NCI-H69 (cell line): ENCODE data around the gene NYAP2.
A peak's percentile ranks its signal among the peaks of the same experiment; 100 is the strongest.

Experiments used
- DNase-seq: peaks from one replicate; lab custom pipeline; 2025; lab: John Stamatoyannopoulos, UW

NYAP2 gene

DNA sequence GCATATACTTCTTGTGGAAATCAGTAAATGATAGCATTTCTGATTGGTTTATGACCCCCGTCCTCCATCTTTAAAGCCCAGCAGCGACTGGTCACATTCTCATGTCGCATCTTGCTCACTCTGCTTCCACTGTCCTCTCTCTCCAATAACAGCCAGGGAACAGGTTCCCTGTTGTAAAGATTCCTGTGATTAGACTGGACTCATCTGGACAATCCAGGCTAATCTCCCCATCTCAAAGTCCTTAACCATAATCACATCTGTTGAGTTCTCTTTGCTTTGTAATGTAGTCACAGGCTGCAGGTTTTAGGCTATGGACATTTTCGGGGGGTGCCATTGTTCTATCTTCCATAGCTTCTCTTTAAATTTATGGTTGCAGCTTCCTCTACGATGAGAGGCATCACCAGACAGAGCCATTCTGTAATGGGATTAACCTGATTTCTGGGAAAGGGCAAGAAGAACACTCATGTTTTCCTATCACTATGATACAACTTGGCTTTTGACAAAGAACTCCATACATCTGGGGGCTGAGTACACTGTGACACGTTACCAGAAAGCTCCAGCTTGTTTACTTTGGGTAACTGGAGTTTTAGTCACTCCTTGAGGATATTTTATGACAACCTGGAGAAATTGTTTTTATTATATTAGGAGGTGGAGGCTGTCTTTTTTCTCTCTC, 159.0 kb downstream of the NYAP2 start:
- DNase-seq: peak; percentile 44

DNA sequence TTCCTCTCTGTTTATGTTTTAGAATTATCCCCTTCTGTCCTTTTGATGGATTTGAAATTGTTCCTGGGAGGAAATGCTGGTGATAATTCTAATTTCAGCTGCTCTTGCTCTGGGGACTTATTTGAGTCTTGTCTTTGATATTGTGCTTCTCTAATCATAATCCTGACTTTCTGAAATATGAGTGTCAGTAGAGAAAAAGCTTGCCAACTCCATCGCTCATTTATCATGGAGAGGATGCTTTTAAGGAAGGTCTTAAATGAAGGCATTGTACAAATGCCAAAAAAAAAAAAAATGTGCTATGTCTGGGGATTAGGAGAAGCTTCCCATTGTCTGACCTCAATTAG, 159.5 kb downstream of the NYAP2 start:
- peak; percentile 25 for DNase-seq

DNA sequence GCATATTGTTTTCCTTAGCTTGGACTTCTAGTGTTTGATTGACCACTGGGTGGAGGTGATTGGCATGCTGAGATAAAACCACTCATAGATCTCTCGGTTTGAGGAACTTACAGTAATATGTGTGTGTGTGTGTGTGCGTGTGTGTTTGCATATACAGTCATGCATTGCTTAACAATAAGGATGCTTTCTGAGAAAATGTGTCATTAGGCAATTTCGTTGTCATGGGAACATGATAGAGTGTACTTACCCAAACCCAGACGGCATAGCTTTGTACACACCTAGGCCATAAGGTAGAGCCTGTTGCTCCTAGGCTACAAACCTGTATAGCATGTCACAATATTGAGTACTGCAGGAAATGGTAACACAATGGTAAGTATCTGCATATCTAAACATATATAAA, 167.3 kb downstream of the NYAP2 start:
- DNase-seq: peak; percentile 89

DNA sequence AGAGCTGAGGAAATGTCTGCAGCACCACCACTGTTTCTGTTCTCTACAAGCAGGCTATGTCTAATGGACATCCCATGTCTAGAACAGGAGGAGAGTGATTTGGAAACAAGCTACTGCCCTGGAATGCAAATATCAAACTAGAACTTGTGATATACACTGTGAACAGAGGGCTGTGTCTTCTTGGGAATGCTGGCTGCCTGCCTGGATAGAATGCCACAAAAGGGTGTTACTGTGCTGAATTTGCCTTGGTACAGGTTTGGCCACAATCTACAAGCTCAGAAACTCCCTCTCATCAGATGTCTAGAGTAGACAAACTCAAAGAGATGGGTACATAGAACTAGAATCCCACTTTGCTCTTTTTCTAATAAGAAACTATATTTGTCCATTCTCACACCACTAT, 170.5 kb downstream of the NYAP2 start:
- DNase-seq: no peak

DNA sequence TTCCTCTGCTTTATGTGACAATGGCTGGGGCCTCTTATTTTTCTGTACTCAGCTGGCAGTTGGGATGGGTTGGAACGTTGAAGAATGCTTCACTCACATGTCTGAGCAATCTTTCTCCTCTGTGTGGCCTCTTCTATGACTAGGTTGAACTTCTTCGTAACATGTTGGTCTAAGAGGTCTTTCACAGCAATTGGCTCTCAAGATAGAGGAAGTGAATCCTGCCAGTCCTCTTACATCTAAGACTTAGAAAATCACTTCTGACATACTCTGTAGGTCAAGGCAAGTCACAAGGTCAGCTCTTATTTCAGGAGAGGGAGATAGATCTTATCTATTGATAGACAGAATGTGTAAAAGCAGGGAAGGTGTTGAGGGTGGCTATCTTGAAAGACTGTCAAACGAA, 174.1 kb downstream of the NYAP2 start:
- DNase-seq: no peak

DNA sequence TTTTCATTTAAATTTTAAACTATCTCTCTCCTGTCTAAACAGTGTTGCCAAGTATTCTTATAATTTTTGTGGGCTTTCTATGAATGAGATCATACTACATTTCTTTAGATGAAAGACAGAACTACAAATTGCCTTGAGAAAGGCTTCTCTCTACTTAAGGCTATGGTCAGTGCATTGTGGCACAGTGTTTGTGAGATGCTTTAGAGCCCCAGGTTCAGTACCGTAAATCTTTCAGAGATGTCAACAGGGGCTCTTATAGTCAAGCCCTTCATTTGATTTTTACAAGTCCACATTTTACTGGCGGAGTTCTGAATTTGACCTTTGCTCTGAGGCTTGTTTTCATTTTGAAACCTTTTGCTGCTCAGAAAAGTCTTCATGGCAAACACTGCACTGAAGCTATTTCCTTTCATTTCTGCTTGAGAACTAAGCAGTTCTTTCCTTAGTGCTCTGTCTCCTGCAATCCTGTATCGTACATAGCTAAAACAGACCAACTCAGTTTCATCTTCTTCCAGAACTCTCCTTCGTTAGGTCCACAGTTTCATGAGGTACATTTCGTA, 175.2 kb downstream of the NYAP2 start:
- no peak for DNase-seq

DNA sequence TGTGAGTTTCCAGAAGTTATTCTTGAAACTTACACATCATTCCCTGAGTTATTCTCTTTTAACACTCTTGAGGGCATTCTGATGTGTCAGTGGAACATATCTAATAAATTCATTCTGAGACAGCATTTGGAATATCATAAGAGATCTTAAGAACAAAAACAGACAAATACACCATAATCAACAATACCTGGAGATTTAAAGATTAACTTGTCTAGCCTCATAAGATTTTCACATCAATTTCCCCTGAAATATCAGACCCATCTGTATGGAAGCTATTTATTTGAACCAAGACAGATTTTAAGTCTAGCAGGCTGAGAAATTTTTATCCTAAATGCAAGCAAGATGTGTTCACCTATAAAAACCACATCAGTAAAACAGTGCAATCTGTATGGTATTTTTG, 181.6 kb downstream of the NYAP2 start:
- DNase-seq: no peak

DNA sequence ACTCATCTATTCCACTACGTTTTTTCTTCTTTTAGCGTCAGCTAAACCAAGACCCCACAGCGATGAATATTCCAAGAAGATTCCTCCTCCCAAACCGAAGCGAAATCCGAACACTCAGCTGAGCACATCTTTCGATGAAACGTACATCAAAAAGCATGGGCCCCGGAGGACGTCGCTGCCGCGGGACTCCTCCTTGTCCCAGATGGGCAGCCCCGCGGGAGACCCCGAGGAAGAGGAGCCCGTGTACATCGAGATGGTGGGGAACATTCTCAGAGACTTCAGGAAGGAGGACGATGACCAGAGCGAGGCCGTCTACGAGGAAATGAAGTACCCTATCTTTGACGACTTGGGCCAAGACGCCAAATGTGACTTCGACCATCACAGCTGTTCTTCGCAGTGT, 182.4 kb downstream of the NYAP2 start:
- DNase-seq: no peak

DNA sequence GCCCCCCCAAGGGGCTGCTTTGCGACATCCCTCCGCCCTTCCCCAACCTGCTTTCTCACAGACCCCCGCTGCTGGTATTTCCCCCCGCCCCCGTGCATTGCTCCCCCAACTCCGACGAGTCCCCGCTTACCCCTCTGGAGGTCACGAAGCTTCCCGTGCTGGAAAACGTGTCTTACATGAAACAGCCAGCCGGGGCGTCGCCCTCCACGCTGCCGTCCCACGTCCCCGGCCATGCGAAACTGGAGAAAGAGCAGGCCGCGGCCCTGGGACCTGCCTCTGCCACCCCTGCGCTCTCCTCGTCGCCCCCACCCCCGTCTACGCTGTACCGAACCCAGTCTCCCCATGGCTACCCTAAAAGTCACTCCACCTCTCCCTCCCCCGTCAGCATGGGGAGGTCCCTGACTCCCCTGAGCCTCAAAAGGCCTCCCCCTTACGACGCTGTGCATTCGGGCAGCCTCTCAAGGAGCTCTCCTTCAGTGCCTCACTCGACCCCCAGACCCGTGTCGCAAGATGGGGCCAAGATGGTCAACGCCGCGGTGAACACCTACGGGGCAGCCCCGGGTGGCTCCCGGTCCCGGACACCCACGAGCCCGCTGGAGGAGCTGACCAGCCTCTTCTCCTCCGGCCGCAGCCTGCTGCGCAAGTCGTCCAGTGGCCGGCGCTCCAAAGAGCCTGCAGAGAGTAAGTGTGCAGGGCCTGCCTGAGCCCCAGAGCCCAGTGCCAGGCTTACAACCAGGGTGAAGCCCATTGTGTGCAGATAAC, 183.0 kb downstream of the NYAP2 start:
- DNase-seq: no peak

DNA sequence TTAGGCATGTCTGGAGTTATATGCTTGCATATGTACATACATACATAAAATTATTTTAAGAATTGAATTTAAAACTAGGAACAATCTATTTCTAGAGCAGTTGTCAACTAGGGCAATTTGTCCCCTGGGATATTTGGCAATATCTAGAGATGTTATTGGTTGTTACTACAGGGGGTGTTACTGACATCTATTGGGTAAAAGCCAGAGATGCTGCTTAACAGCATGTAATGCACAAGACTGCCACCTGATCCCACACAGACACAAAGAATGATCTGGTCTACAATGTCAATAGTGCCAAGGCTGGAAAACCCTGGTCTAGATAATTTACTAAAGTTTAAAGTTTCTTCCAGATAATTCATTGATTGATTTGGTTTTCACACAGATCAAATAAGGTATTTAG, 185.3 kb downstream of the NYAP2 start:
- peak; percentile 87 for DNase-seq

DNA sequence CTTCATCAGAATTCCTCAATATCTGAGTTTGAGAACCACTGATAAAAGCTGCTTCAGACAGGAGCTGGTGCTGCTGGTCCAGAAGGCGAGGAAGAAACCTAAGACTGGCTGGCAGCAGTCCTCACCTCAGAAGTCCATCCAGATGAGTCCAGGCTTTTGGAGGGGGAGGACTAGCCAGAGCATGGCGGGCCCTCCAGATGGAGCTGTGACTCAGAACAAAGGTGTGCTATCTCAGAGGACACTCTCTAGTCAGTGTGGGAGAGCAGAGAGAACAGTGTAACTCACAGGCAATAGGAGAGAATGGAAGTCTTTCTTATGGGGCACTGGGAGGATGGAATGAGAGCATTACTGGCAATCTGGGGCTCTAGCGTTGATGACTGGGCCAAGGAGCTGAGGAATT, 191.4 kb downstream of the NYAP2 start:
- no peak for DNase-seq

DNA sequence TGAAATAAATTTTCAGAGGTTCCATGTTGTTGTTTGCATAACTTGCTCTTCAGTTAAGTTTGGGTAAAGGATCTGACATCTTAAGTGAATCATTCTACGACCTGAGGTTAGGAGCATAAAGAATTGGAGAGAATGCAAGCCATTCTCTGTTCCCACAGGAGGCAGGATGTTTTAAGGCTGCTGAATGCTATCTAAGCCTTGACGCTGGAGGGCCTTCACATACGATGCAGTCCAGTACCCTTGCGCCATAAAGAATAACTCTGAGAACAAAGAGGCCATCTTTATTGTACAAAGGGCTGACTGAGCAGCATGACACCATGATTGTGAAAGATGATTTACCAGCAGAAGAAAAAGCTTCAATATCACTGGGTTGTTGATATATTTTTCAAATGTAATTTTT, 198.4 kb downstream of the NYAP2 start:
- DNase-seq: no peak

DNA sequence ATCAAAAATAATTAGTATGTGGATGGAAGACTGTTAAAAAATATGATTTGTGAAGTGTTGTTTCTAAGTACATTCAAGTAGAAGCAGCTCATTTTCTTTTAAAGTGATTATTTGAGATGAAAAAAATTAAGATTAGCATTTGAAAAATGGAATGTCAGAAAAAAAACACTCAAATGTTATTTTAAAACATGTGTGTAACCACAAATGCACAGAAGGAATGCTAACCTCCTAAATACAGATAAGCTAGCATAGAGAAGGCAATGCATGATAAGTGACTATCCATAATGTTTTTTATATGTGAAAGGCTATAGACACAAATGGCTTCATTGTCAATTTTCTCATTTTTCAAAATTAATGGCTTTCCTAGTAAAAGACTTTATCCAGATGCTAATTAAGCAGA, 198.9 kb downstream of the NYAP2 start:
- no peak for DNase-seq

DNA sequence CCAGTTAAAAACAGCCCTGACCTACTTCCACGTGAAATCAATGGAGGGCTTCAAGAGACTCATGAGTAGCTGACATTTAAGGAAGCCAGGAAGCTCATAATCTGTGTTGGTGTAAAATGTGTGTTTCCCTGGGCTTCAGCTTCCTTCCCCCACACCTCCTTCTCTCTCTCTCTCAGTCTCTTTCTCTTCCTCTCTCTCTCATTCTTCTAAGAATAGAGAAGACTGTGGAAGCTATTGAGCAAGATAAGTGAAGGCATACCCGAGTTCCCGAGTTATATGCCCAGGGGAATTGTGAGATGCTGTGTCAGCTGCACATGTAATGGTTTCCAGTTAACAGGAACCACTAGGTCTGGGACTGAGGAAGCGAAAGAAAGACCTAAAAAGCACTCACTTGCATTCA, 199.4 kb downstream of the NYAP2 start:
- DNase-seq: no peak

DNA sequence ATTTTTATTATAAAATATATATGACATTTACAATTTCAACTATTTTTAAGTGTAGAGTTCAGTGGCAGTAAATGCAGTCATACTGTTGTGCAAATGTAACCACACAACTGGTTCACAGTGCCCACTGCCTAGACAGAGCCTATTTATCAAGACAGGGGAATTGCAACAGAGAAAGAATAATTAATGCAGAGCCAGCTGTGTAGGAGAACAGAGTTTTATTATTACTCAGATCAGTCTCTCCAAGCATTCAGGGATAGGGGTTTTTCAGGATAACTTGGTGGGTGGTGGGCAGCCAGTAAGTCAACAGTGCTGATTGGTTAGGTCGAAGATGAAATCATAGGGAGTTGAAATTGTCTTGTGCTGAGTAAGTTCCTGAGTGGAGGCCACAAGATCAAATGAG, 200.3 kb downstream of the NYAP2 start:
- no peak for DNase-seq

DNA sequence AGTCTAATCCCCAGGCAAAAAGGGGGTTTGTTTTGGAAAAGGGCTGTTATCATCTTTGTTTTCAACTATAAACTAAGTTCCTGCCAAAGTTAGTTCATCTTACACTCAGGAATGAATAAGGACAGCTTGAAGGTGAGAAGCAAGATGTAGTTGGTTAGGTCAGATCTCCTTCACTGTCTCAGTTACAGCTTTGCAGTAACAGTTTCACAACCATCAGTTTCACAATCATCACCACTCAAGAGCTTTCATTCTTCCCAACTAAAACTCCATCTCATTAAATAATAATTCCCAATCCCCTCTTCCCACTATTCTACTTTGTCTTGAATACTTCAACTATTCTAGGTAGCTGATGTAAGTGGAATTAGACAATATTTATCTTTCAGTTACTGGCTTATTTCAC, 200.9 kb downstream of the NYAP2 start:
- DNase-seq: no peak

DNA sequence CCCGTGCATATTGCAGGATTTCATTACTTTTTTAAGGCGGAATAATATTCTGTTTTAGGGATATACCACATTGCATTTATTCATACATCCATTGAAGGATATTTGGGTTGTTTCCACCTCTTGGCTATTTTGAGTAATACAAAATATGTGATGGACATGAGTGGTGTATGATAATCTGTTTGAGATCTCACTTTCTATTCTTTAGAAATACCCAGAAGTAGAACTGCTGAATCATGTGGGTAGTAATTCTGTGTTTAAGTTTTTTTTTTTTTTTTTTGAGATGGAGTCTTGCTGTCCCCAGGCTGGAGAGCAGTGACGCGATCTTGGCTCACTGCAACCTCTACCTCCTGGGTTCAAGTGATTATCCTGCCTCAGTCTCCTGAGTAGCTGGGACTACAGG, 201.4 kb downstream of the NYAP2 start:
- DNase-seq: no peak

DNA sequence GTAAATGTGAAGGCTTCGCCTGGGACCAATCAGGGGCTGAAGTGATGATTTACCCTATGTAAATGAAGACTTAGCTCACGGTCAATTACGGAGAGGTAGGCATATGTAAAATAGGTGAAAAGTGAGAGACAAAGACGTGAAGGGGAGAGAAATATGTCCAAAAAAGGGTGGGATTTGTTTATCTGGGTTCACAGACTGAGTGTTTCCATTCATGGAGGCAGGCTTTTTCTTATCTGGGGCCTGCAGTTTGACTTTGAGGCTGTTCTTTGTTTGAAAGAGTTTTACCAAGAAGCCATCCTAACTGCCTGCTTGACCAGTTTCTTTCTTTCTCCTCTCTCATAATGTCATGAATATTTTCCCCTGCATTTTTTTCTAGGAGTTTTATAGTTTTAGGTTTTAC, 202.7 kb downstream of the NYAP2 start:
- DNase-seq: no peak

DNA sequence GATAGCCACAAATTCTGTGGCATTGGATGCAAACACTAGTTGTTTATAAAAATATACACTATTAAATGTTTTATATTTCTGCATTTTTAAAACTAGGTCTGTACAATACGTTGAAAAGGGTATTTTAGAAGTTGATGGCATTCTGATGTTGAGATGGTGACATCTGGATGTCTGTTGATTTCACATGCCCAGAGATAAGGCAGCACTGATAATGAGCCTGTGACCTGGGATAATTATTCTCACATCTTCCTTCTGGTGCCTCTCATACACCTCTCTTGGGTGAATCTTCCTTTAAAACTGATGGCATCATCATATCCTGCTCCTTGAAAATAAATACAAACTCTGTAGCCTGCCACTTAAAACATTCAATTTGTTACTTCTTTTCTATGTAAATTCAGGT, 208.6 kb downstream of the NYAP2 start:
- DNase-seq: no peak

DNA sequence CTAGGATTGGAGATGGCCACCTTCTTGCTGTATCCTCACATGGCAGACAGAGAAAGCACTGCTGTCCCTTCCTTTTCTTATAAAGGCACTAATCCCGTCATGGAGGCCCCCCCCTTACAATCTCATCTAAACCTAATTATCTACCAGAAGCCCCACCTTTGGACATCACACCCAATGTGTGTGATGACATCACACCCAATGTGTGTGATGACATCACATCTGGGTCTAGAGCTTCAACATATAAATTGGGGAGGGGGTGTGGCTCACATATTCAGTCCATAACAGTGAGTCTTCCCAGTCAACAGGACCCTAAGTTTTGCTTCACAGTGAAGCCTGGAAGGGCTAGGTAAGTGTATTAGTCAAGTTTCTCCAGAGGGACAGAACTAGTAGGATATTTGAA, 213.1 kb downstream of the NYAP2 start:
- no peak for DNase-seq

DNA sequence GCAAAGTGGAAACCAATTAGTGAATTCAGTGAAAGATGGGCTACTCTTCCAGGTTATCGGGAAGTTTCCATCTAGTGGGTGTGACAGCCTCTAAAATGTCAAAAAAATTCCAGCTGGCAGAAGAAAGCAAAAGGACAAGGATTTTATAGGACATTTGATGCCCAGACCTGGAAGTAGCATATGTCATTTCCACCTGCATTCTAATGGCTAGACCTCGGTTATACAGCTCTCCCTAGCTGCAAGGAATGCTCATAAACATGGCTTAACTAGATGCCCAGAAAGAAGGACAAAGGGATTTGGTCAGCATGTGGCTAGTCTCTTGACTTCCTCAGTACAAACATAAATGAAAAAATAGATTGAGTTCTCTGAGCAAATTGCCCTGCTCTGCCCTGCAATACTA, 215.4 kb downstream of the NYAP2 start:
- DNase-seq: peak; percentile 32

DNA sequence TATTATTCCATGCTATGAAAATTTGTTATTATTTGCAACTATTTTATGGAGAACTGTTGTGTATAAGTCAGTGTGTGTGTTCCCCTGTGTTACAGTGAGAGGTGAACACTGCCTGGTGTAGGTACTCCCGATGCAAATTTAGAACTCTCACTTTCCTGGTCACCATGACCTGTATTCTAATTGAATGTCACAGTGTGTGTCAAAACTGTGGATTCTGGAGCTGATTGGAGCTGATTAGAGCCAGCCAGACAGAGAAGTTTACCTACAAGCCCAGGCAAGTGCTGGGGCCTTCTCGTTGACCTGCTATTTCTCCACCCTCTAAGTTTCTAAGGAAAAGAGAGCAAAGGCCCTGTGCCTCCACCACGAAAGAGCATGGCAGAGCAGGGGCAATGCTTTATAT, 216.0 kb downstream of the NYAP2 start:
- DNase-seq: peak; percentile 53

DNA sequence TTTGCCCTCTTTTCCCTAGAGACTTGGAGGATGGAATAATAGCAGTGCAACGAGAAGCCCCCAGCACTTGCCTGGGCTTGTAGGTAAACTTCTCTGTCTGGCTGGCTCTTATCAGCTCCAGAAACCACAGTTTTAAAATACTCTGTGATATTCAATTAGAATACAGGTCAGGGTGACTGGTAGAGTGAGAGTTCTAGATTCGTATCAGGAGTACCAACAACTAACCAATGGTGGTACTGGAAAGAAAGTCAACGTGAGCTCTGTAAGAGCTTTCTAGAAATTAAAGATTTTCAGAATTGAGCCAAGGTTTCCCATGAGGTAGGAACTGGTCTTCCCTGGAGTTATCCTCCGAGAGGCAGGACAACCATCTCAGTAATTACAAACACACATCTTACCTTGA, 216.9 kb downstream of the NYAP2 start:
- DNase-seq: no peak

DNA sequence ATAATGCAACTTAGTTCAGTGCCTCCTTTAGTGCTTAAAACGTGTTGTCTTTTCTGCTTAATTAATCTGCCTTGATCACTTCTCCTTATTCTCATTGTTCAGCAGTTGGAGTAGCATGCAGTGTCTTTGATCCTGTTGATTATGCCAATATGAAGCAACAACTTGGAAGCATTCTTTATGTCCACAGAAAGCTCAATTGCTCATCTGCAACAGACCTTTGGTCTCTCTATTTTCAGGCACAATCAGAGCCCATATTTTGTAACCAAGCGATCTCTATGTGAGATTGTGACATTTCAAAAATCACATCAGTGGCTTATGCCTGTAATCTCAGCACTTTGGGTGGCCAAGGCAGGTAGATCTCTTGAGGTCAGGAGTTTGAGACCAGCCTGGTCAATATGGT, 217.3 kb downstream of the NYAP2 start:
- DNase-seq: no peak
